Stimulated activated CD4-positive, alpha-beta T cell treated with anti-CD3 and anti-CD28 coated beads, Interleukin-2, amount 100 ng/mL, for 24 hours (primary cell): ENCODE results near the gene YARS1.

ENCODE experiments used
- DNase-seq, 2 donors: peaks; one replicate each; pipeline ENCODE4 v3.0.0-alpha.2; 2020

YARS1 gene

GRCh38 chr1:32817159-32817814 is at the start of gene YARS1, which contains the start of gene S100PBP:
Gene YARS1, minus strand, starts transcription at chr1:32817358. Its CDS starts 114 bp downstream, at chr1:32817244.
Gene S100PBP, plus strand, starts transcription at chr1:32817653. Its CDS starts 8,447 bp downstream, at chr1:32826100.
- DNase-seq = peak; percentile 100

GRCh38 chr1:32865639-32866405 is 48.7 kb upstream of the YARS1 start:
- DNase-seq = no peak

- no peak for DNase-seq
Observed at GRCh38 chr1:32864375-32865019, 47.3 kb upstream of the YARS1 start.

GRCh38 chr1:32863881-32864245 is 46.7 kb upstream of the YARS1 start:
- no peak for DNase-seq

GRCh38 chr1:32863218-32863880 is 46.2 kb upstream of the YARS1 start:
- DNase-seq = no peak

GRCh38 chr1:32861904-32862695 is 44.9 kb upstream of the YARS1 start:
- no peak for DNase-seq

GRCh38 chr1:32860566-32860965 is 43.4 kb upstream of the YARS1 start:
- DNase-seq = no peak

GRCh38 chr1:32859915-32860314 is 42.8 kb upstream of the YARS1 start:
- no peak for DNase-seq

GRCh38 chr1:32858791-32859190 is 41.6 kb upstream of the YARS1 start:
- no peak for DNase-seq

GRCh38 chr1:32858136-32858535 is 41.0 kb upstream of the YARS1 start:
- no peak for DNase-seq

- no peak for DNase-seq
Observed at GRCh38 chr1:32855861-32856617, 38.9 kb upstream of the YARS1 start.

- no peak for DNase-seq
Observed at GRCh38 chr1:32848354-32849063, 31.4 kb upstream of the YARS1 start.

- no peak for DNase-seq
Observed at GRCh38 chr1:32831878-32832277, 14.7 kb upstream of the YARS1 start.

GRCh38 chr1:32830092-32830852 is 13.1 kb upstream of the YARS1 start:
- no peak for DNase-seq

GRCh38 chr1:32828341-32828740 is 11.2 kb upstream of the YARS1 start:
- DNase-seq = no peak

- no peak for DNase-seq
Observed at GRCh38 chr1:32825181-32825580, 8.0 kb upstream of the YARS1 start.

GRCh38 chr1:32818804-32819541 is 1.8 kb upstream of the YARS1 start:
- no peak for DNase-seq

- peak; percentile 47 to 50 for DNase-seq
Observed at GRCh38 chr1:32817815-32818786, 943 bp upstream of the YARS1 start.
